ENCODE results near the gene OLFML1.

OLFML1 gene

DNA sequence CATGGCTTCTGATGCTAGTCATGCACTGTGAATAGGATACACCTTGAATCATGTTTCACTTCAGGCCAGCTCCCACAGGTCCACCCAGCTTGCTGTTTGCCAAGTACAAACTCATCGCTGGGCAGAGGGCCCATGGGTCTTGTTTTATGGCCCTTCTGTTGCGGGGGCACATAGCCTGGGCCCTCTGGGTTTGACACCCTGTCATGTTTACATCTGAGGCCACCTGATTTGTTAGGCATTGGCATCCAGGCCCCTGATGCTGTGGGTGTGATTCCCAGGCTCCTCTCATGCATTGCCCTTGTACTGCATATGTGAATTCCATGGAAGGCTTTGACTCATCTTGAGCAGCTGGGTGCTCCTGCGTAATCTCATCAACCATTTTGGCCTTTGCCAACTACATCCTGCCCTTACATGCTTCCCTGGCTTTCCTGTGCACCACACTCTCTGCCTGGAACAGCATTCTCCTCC is 61.1 kb downstream of the OLFML1 start:
- H3K27ac ChIP-seq = no peak overlapping the region
- TF ChIP-seq ZFX (IDR thresholded peaks at IDR 0.05; ENCODE audit: borderline replicate concordance) = no peak
- TF ChIP-seq, protein P1, sequence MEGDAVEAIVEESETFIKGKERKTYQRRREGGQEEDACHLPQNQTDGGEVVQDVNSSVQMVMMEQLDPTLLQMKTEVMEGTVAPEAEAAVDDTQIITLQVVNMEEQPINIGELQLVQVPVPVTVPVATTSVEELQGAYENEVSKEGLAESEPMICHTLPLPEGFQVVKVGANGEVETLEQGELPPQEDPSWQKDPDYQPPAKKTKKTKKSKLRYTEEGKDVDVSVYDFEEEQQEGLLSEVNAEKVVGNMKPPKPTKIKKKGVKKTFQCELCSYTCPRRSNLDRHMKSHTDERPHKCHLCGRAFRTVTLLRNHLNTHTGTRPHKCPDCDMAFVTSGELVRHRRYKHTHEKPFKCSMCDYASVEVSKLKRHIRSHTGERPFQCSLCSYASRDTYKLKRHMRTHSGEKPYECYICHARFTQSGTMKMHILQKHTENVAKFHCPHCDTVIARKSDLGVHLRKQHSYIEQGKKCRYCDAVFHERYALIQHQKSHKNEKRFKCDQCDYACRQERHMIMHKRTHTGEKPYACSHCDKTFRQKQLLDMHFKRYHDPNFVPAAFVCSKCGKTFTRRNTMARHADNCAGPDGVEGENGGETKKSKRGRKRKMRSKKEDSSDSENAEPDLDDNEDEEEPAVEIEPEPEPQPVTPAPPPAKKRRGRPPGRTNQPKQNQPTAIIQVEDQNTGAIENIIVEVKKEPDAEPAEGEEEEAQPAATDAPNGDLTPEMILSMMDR (IDR thresholded peaks at IDR 0.05) = no peak

- no peak overlapping the region for H3K27ac ChIP-seq
Observed at GRCh38 chr11:7547687-7548086, 62.4 kb downstream of the OLFML1 start.

GRCh38 chr11:7548659-7549274 is 63.5 kb downstream of the OLFML1 start:
- TF ChIP-seq, protein P1 (IDR thresholded peaks at IDR 0.05) = peak; percentile 76
- TF ChIP-seq ZFX (IDR thresholded peaks at IDR 0.05; ENCODE audit: borderline replicate concordance) = no peak
- no peak overlapping the region for H3K27ac ChIP-seq

More at GRCh38 chr11:7547687-7548086, 62.4 kb downstream of the OLFML1 start:
- TF ChIP-seq, protein P1 (IDR thresholded peaks at IDR 0.05) = no peak
- TF ChIP-seq ZFX (IDR thresholded peaks at IDR 0.05; ENCODE audit: borderline replicate concordance) = no peak

GRCh38 chr11:7549681-7550080 is 64.4 kb downstream of the OLFML1 start:
- H3K27ac ChIP-seq = no peak overlapping the region
- no peak for TF ChIP-seq ZFX (IDR thresholded peaks at IDR 0.05; ENCODE audit: borderline replicate concordance)
- TF ChIP-seq, protein P1 (IDR thresholded peaks at IDR 0.05) = no peak

DNA sequence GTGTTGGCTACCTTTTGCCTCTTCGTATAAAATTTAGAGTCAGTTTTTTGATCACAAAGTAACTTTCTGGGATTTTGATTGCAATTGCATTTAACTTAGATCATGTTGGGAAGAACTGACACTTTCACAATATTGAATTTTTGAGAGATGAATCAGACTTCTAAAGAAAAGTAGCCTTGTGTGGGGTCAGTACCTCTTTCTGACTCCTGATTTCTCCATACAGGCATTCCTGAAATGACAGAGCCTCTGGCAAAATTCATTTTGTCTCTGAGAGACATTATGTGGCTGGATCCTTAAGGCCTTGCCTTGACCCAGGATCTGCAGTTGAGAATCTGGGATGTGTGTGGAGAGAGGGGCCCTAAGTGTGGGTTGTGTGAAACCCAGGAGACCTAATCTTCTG is 66.3 kb downstream of the OLFML1 start:
- H3K27ac ChIP-seq = no peak overlapping the region
- TF ChIP-seq, protein P1 (IDR thresholded peaks at IDR 0.05) = no peak
- no peak for TF ChIP-seq ZFX (IDR thresholded peaks at IDR 0.05; ENCODE audit: borderline replicate concordance)

GRCh38 chr11:7552666-7553065 is 67.4 kb downstream of the OLFML1 start:
- no peak overlapping the region for H3K27ac ChIP-seq
- no peak for TF ChIP-seq ZFX (IDR thresholded peaks at IDR 0.05; ENCODE audit: borderline replicate concordance)

- H3K27ac ChIP-seq = peak overlapping the region; percentile 78
- TF ChIP-seq, protein P1 (IDR thresholded peaks at IDR 0.05) = no peak
- TF ChIP-seq ZFX (IDR thresholded peaks at IDR 0.05; ENCODE audit: borderline replicate concordance) = no peak
Observed at GRCh38 chr11:7555052-7555699, 69.9 kb downstream of the OLFML1 start.
